A673 (cell line): ENCODE measurements around the gene SHISA9.

ENCODE experiments used
- CTCF ChIP-seq: fragments of 300-800, 200-600 bp; sonication (generic); conservative IDR thresholded peaks from 2 replicates; pipeline ENCODE4 v1.5.1; 2017; ENCODE audit warnings: low read depth, mild to moderate bottlenecking, antibody characterized with exemption, low read length, moderate library complexity, mixed read lengths
- EZH2 ChIP-seq: fragments of 200-600 bp; sonication (generic); IDR thresholded peaks from 2 replicates; pipeline ENCODE4 v1.6.1; 2017; ENCODE audit warnings: borderline replicate concordance, low read depth, mild to moderate bottlenecking, mixed read lengths, antibody characterized with exemption, low read length; ENCODE audit not compliant: poor library complexity, severe bottlenecking

GRCh38 chr16:13032911-13033310 is 131.5 kb downstream of the SHISA9 start:
- TF ChIP-seq CTCF (no peak), EZH2 (no peak)
